ENCODE data around the gene CARHSP1.

- no peak for TF ChIP-seq CTCF (IDR thresholded peaks at IDR 0.05)
- no peak for TF ChIP-seq POLR2A (IDR thresholded peaks at IDR 0.05)
Observed at GRCh38 chr16:8865145-8865882, 3.5 kb downstream of the CARHSP1 start.
